Measurements from ENCODE around the gene SHC4.

The SHC4 gene

DNA sequence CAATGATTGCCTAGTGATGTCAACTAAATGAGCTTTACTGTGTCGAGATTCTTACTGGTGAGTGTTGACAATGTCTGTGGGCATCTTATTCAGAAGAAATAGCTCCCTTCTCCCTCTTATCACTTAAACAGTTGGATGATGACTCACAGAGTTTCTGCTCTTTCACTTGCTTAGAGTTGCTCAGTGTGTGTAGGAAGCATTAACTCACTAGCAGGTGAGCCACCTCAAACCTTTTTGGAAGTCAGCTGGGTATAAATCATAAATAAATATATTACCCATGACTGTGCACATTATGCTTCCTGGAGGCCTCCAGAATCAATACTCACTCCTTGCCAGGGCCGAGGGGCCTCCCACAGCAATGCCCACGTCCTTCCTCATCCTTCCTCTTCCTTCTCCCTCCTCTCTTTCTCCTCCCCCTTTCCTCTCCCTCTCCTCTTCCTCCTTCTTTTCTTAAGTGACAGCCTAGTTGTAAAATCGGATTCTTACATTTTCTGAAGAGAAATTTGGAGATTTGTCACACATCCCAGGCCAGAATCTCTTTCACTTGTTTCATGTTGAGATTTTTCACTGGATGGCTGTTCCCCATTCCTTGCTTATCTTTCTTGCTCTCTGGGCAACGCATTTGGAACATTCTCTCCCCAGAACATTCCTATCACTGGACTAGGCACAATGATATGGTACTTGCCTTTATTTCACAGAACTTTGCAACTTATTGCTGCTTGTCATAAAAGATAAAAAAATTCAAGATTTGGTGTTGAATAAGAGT, 17.5 kb downstream of the SHC4 start:
- no peaks in the 10 kb centered on the region for H3K4me1 ChIP-seq (ENCODE audit: control insufficient read depth, insufficient read depth, low read length)
- no peaks in the 10 kb centered on the region for H3K9me3 ChIP-seq (ENCODE audit: control insufficient read depth, insufficient read depth, low read length)
- H3K27me3 ChIP-seq (ENCODE audit: control insufficient read depth, insufficient read depth, low read length): no peaks in the 10 kb centered on the region
- H3K36me3 ChIP-seq (ENCODE audit: control insufficient read depth, insufficient read depth, low read length): no peaks in the 10 kb centered on the region
- H3K27ac ChIP-seq (ENCODE audit: low read length): no peak overlapping the region
- no peak overlapping the region for H3K4me3 ChIP-seq (ENCODE audit: low read length)
- no CpG with 5 or more reads among the region's 5 CpGs for WGBS (ENCODE audit: insufficient coverage, insufficient read length)
- DNase-seq (ENCODE audit: low read depth, low spot score): no peak

DNA sequence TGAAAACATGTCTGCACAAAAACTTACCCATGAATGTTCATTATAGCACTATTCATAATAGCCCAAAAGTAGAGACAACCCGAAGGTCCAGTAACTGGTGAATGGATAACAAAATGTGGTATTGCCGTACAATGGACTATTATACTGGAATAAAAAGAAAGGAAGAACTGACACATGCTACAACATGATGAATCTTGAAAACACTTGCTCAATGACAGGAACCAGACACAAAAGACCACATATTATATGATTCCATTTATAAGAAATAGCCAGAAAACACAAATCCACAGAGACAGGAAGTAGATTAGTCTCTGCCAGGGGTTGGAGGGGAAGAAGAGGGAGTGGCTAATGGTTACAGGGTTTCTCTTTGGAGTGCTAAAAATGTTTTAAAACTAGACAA, 18.3 kb downstream of the SHC4 start:
- Histone ChIP-seq H3K27ac (ENCODE audit: low read length) (no peak overlapping the region), H3K4me3 (ENCODE audit: low read length) (no peak overlapping the region), H3K4me1 (ENCODE audit: control insufficient read depth, insufficient read depth, low read length) (no peaks in the 10 kb centered on the region), H3K27me3 (ENCODE audit: control insufficient read depth, insufficient read depth, low read length) (no peaks in the 10 kb centered on the region), H3K9me3 (ENCODE audit: control insufficient read depth, insufficient read depth, low read length) (no peaks in the 10 kb centered on the region), H3K36me3 (ENCODE audit: control insufficient read depth, insufficient read depth, low read length) (no peaks in the 10 kb centered on the region)
- no CpG with 5 or more reads among the region's 2 CpGs for WGBS (ENCODE audit: insufficient coverage, insufficient read length)
- DNase-seq (ENCODE audit: low read depth, low spot score): no peak

DNA sequence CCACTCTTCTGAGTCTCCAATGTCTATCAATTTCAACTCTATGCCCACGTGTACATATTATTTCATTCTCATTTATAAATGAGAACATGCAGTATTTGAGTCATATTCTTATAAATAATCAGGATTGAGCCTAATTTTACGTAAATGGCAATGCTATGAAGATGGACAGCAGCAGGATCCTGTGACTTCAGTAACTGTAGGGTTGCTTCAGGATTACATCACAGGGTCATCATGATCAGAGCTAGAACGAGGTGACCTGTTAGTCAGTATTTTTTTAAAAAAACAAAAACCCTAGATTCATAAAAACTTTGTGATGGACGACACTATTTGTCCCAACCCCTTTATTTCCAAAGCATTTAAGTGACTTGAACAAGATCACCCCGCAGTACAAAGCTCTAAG, 21.8 kb downstream of the SHC4 start:
- no peaks in the 10 kb centered on the region for H3K4me1 ChIP-seq (ENCODE audit: control insufficient read depth, insufficient read depth, low read length)
- no peak overlapping the region for H3K27ac ChIP-seq (ENCODE audit: low read length)
- no peaks in the 10 kb centered on the region for H3K9me3 ChIP-seq (ENCODE audit: control insufficient read depth, insufficient read depth, low read length)
- DNase-seq (ENCODE audit: low read depth, low spot score): no peak
- no peaks in the 10 kb centered on the region for H3K36me3 ChIP-seq (ENCODE audit: control insufficient read depth, insufficient read depth, low read length)
- no peaks in the 10 kb centered on the region for H3K27me3 ChIP-seq (ENCODE audit: control insufficient read depth, insufficient read depth, low read length)
- H3K4me3 ChIP-seq (ENCODE audit: low read length): no peak overlapping the region
- no CpG with 5 or more reads among the region's 5 CpGs for WGBS (ENCODE audit: insufficient coverage, insufficient read length)

DNA sequence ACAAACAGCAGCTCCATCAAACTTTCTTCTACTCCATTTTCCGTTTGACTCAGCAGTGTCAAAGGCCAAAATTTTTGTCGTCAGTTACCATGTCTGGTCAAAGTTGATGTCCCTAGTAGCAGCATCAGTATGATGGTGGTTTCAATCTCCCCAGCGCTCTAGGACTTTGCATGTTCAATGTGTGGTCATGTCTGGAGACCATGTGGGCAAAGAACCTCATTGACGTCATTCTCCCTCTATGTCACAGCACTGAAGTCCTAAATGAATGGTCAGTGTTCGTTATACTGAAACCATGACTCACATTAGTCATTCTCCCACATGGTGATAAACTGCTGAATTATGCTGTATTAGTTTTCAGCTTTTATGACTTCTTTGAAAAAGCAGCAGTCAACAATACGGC, 23.2 kb downstream of the SHC4 start:
- H3K4me1 ChIP-seq (ENCODE audit: control insufficient read depth, insufficient read depth, low read length): no peaks in the 10 kb centered on the region
- no peaks in the 10 kb centered on the region for H3K36me3 ChIP-seq (ENCODE audit: control insufficient read depth, insufficient read depth, low read length)
- H3K27ac ChIP-seq (ENCODE audit: low read length): no peak overlapping the region
- H3K27me3 ChIP-seq (ENCODE audit: control insufficient read depth, insufficient read depth, low read length): no peaks in the 10 kb centered on the region
- DNase-seq (ENCODE audit: low read depth, low spot score): no peak
- H3K9me3 ChIP-seq (ENCODE audit: control insufficient read depth, insufficient read depth, low read length): no peaks in the 10 kb centered on the region
- WGBS (ENCODE audit: insufficient coverage, insufficient read length): no CpG with 5 or more reads among the region's 6 CpGs
- no peak overlapping the region for H3K4me3 ChIP-seq (ENCODE audit: low read length)

DNA sequence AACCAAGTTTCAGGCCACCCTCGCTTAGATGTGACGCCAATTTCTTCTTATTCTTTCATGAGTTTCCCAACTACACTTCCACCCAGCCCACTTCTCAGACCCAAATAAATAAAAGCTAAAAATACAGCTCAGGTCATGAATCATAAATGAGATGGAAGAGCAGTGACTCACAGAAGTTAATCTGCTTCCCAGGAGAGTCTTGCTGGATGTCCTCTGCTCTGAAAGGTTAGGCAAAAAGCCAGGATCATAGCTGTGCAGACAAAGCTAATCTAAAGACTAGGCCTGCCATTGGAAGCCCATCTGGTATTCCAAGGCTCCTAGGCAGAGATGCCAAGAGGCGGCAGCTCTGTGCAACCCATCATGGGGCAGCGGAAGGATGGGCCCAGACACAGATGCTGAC, 24.1 kb downstream of the SHC4 start:
- Histone ChIP-seq H3K27ac (ENCODE audit: low read length) (no peak overlapping the region), H3K27me3 (ENCODE audit: control insufficient read depth, insufficient read depth, low read length) (no peaks in the 10 kb centered on the region), H3K4me1 (ENCODE audit: control insufficient read depth, insufficient read depth, low read length) (no peaks in the 10 kb centered on the region), H3K9me3 (ENCODE audit: control insufficient read depth, insufficient read depth, low read length) (no peaks in the 10 kb centered on the region), H3K36me3 (ENCODE audit: control insufficient read depth, insufficient read depth, low read length) (no peaks in the 10 kb centered on the region), H3K4me3 (ENCODE audit: low read length) (no peak overlapping the region)
- no CpG with 5 or more reads among the region's 4 CpGs for WGBS (ENCODE audit: insufficient coverage, insufficient read length)
- DNase-seq (ENCODE audit: low read depth, low spot score): no peak

DNA sequence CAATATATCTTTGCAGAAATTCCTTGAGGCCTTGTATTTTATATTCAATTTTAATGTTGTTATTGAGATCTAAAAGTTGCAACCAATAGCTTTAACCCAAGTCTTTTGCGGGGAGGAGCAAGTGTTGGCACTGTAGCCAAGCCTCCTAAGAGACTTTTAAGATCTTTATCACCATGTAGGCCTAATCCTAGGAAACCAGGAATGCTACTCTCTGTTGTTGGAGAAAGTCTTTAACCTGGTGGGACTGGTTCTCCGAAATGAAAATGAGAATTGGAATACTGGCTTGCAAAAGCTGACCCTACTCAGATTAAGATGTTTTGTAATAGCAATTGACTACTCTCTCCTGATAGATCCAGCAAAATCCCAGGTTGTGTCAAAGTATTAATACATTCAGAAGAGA, 25.8 kb downstream of the SHC4 start:
- no peak overlapping the region for H3K27ac ChIP-seq (ENCODE audit: low read length)
- no peaks in the 10 kb centered on the region for H3K36me3 ChIP-seq (ENCODE audit: control insufficient read depth, insufficient read depth, low read length)
- H3K9me3 ChIP-seq (ENCODE audit: control insufficient read depth, insufficient read depth, low read length): no peaks in the 10 kb centered on the region
- H3K4me1 ChIP-seq (ENCODE audit: control insufficient read depth, insufficient read depth, low read length): no peaks in the 10 kb centered on the region
- DNase-seq (ENCODE audit: low read depth, low spot score): no peak
- WGBS (ENCODE audit: insufficient coverage, insufficient read length): no CpG with 5 or more reads among the region's 2 CpGs
- no peaks in the 10 kb centered on the region for H3K27me3 ChIP-seq (ENCODE audit: control insufficient read depth, insufficient read depth, low read length)
- H3K4me3 ChIP-seq (ENCODE audit: low read length): no peak overlapping the region

DNA sequence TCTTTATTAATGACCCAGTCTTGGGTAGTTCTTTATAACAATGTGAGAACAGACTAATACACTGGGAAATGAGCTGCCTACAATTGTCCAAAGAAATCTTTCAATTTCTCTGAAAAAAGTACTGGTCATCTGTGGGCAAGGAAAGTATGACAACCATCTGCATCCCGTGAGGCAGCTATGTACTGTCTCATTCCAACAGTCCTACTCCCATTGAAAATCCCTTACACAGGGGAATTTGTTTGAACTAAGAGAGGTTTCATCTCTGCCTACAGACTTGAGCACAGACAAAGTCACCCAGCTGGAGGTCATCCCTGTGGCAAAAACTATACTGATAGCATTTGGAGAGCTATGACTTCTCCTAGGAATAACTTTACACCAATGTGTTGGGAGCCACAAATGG, 27.1 kb downstream of the SHC4 start:
- no peak overlapping the region for H3K4me3 ChIP-seq (ENCODE audit: low read length)
- no peak for DNase-seq (ENCODE audit: low read depth, low spot score)

DNA sequence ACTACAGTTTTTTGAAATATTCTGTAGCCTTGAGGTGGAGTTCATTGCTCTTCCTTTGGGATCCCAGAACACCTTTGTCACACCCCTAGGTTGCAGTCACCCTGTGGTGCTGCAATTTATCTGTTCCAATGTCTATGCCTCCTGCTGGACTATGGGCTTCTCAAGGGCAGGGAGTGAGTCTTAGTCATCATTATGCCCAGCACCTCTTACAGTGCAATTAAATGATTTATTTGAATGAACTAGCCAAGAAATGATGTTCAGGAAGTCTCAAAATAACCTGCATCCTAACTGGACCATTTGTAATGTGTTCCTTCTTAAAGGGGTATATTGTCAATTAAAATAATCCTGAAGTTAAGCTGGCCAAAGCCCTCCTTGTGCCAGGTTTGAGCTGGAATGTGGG, 28.5 kb downstream of the SHC4 start:
- H3K27me3 ChIP-seq (ENCODE audit: control insufficient read depth, insufficient read depth, low read length): no peaks in the 10 kb centered on the region
- no peak overlapping the region for H3K27ac ChIP-seq (ENCODE audit: low read length)
- H3K4me3 ChIP-seq (ENCODE audit: low read length): no peak overlapping the region
- H3K36me3 ChIP-seq (ENCODE audit: control insufficient read depth, insufficient read depth, low read length): no peaks in the 10 kb centered on the region
- no peak for DNase-seq (ENCODE audit: low read depth, low spot score)
- no peaks in the 10 kb centered on the region for H3K9me3 ChIP-seq (ENCODE audit: control insufficient read depth, insufficient read depth, low read length)
- H3K4me1 ChIP-seq (ENCODE audit: control insufficient read depth, insufficient read depth, low read length): no peaks in the 10 kb centered on the region

More for the DNA sequence above, 27.1 kb downstream of the SHC4 start:
- Histone ChIP-seq H3K4me1 (ENCODE audit: control insufficient read depth, insufficient read depth, low read length) (no peaks in the 10 kb centered on the region), H3K27me3 (ENCODE audit: control insufficient read depth, insufficient read depth, low read length) (no peaks in the 10 kb centered on the region), H3K9me3 (ENCODE audit: control insufficient read depth, insufficient read depth, low read length) (no peaks in the 10 kb centered on the region), H3K36me3 (ENCODE audit: control insufficient read depth, insufficient read depth, low read length) (no peaks in the 10 kb centered on the region), H3K27ac (ENCODE audit: low read length) (no peak overlapping the region)
- WGBS (ENCODE audit: insufficient coverage, insufficient read length): no CpG with 5 or more reads among the region's 1 CpG

DNA sequence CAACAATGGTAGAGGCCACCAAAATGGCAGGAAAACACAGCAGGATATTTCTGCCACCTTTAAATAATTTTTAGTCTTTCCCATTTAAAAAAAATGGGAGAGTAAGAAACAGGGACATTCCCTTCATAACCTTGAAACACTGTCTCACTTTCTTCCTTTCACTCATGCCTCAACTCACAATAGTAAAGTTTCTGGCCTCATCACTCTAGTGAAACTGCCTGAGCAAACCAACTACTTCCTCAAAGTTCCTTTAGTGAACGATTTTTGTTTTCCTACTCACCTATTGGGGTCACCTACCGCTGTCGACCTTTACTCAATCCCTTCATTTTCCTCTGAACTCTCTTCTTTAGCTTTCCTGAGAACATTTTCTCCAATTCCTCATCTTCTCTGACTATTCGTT, 33.0 kb downstream of the SHC4 start:
- no peak for DNase-seq (ENCODE audit: low read depth, low spot score)
- Histone ChIP-seq H3K27ac (ENCODE audit: low read length) (no peak overlapping the region), H3K27me3 (ENCODE audit: control insufficient read depth, insufficient read depth, low read length) (no peaks in the 10 kb centered on the region), H3K36me3 (ENCODE audit: control insufficient read depth, insufficient read depth, low read length) (no peaks in the 10 kb centered on the region), H3K9me3 (ENCODE audit: control insufficient read depth, insufficient read depth, low read length) (no peaks in the 10 kb centered on the region), H3K4me3 (ENCODE audit: low read length) (no peak overlapping the region), H3K4me1 (ENCODE audit: control insufficient read depth, insufficient read depth, low read length) (no peaks in the 10 kb centered on the region)
- WGBS (ENCODE audit: insufficient coverage, insufficient read length): no CpG with 5 or more reads among the region's 4 CpGs

DNA sequence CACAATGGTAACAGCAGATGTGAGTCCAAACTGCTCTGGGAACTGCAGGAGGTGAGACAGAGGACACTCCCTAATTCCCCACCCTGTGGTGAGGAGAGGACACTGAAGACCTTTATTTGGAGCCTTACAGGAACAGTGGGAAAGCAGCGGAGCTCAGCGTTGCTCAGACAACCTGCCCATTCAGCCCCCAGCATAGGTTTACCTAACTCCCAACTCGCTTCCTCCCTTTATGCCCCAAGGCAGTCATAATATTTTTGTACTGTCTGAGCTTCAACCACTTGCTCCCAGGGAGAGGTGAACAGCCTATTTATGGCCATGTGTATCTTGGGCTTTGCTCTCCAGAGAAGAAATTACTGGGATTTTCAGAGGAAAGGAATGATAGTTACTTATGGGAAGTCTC, 34.1 kb downstream of the SHC4 start:
- no peak overlapping the region for H3K4me3 ChIP-seq (ENCODE audit: low read length)
- H3K9me3 ChIP-seq (ENCODE audit: control insufficient read depth, insufficient read depth, low read length): no peaks in the 10 kb centered on the region
- H3K27ac ChIP-seq (ENCODE audit: low read length): no peak overlapping the region
- no CpG with 5 or more reads among the region's 3 CpGs for WGBS (ENCODE audit: insufficient coverage, insufficient read length)
- H3K27me3 ChIP-seq (ENCODE audit: control insufficient read depth, insufficient read depth, low read length): no peaks in the 10 kb centered on the region
- no peaks in the 10 kb centered on the region for H3K36me3 ChIP-seq (ENCODE audit: control insufficient read depth, insufficient read depth, low read length)
- no peaks in the 10 kb centered on the region for H3K4me1 ChIP-seq (ENCODE audit: control insufficient read depth, insufficient read depth, low read length)
- no peak for DNase-seq (ENCODE audit: low read depth, low spot score)

DNA sequence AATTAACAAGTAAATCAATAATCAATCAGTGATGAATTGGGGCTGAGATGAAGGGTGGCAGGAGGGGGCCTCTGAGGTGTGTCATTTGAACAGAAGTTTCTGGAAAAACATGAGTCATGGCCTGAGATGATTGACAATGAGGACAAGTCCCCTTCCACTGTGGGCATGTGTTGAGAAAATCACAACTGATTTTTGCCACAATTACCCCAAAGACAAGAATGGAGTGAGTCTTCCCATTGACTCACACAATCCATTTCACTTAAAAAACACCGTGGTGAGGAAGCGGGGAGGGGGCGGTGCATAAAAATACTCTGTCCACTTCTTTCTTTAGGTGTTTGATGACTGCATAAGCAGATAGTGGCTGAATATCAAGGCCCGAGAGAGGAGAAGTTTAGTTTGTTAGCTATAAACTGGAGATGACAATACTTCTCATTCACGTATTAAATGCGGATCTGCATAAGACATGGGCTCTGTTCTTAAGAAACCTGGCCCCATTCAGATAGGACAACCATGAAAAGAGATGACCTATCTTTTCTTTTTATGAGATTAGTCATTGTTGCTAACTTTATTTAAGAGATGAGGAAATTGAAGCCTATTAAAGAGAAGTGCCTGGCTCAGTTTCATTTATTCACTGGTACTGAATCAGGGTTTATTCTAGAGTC, 34.7 kb downstream of the SHC4 start:
- Histone ChIP-seq H3K27me3 (ENCODE audit: control insufficient read depth, insufficient read depth, low read length) (no peaks in the 10 kb centered on the region), H3K36me3 (ENCODE audit: control insufficient read depth, insufficient read depth, low read length) (no peaks in the 10 kb centered on the region), H3K9me3 (ENCODE audit: control insufficient read depth, insufficient read depth, low read length) (no peaks in the 10 kb centered on the region), H3K4me1 (ENCODE audit: control insufficient read depth, insufficient read depth, low read length) (no peaks in the 10 kb centered on the region), H3K27ac (ENCODE audit: low read length) (no peak overlapping the region), H3K4me3 (ENCODE audit: low read length) (no peak overlapping the region)
- WGBS (ENCODE audit: insufficient coverage, insufficient read length): no CpG with 5 or more reads among the region's 6 CpGs
- no peak for DNase-seq (ENCODE audit: low read depth, low spot score)
